ENCODE data around the gene ATPAF1. TPM values are rescaled to one million over a fixed set of nuclear protein-coding genes. Genes with fewer than 3 reads are reported as not detected.

The ATPAF1 gene
- total RNA-seq, 1 donor from 2014 or later: 79.3 TPM

- TF ChIP-seq CTCF (IDR thresholded peaks at IDR 0.05) (no peak), EZH2 (IDR thresholded peaks at IDR 0.05) (no peak), EZH2phosphoT487 (IDR thresholded peaks at IDR 0.05) (no peak)
- no peak for DNase-seq (ENCODE audit: low spot score)
- H4K20me1 ChIP-seq (ENCODE audit: low read depth): no peaks in the 10 kb centered on the region
- no peaks in the 10 kb centered on the region for H3K79me2 ChIP-seq (ENCODE audit: low read depth)
- peaks cover 30% of the 10 kb centered on the region for H3F3A ChIP-seq (ENCODE audit: low read depth)
- H3K27me3 ChIP-seq: peaks cover 31% of the 10 kb centered on the region
- H3K36me3 ChIP-seq: no peaks in the 10 kb centered on the region
- peak overlapping the region; percentile 61 for H3K4me3 ChIP-seq
- no peak overlapping the region for H3K27ac ChIP-seq
- H3K4me1 ChIP-seq: peaks cover 28% of the 10 kb centered on the region
- peak overlapping the region; percentile 88 for H3K4me2 ChIP-seq
- H3K4me1 Mint-ChIP-seq: peaks cover 23% of the 10 kb centered on the region
- peaks cover 7% of the 10 kb centered on the region for H3K27me3 Mint-ChIP-seq (ENCODE audit: insufficient read depth, low read depth)
- H3K9me3 ChIP-seq (ENCODE audit: low read depth): no peaks in the 10 kb centered on the region
- no peaks in the 10 kb centered on the region for H3K36me3 Mint-ChIP-seq
- peak overlapping the region; percentile 86 for H3K4me3 Mint-ChIP-seq
- H3K9ac ChIP-seq: no peak overlapping the region
- peak overlapping the region; percentile 89 for H2AFZ ChIP-seq (replicated peaks)
- H3K9me3 Mint-ChIP-seq: no peaks in the 10 kb centered on the region
- no peak overlapping the region for H3K27ac Mint-ChIP-seq
These were observed 50.9 kb downstream of the ATPAF1 start for GRCh38 chr1:46617108-46617800.

GRCh38 chr1:46616277-46617107 lies 51.7 kb downstream of the ATPAF1 start, which contains the start of gene MOB3C:
Gene MOB3C (minus strand): TSS chr1:46616811. CDS start chr1:46613321, 3,490 bp downstream.
- Histone ChIP-seq H3F3A (ENCODE audit: low read depth) (peaks cover 30% of the 10 kb centered on the region), H3K9ac (no peak within 1 kb of the TSS), H3K27ac (no peak within 1 kb of the TSS), H3K79me2 (ENCODE audit: low read depth) (no peaks in the 10 kb centered on the region), H3K36me3 (no peaks in the 10 kb centered on the region), H3K4me3 (peak within 1 kb of the TSS; percentile 61), H3K27me3 (peaks cover 31% of the 10 kb centered on the region), H3K9me3 (ENCODE audit: low read depth) (no peaks in the 10 kb centered on the region), H2AFZ (replicated peaks) (peak within 1 kb of the TSS; percentile 89), H3K4me2 (peak within 1 kb of the TSS; percentile 88), H3K4me1 (peaks cover 28% of the 10 kb centered on the region), H4K20me1 (ENCODE audit: low read depth) (no peaks in the 10 kb centered on the region)
- H3K36me3 Mint-ChIP-seq: peaks cover under 1% of the 10 kb centered on the region
- no peak within 1 kb of the TSS for H3K27ac Mint-ChIP-seq
- peak within 1 kb of the TSS; percentile 86 for H3K4me3 Mint-ChIP-seq
- peaks cover 7% of the 10 kb centered on the region for H3K27me3 Mint-ChIP-seq (ENCODE audit: insufficient read depth, low read depth)
- TF ChIP-seq EZH2phosphoT487 (IDR thresholded peaks at IDR 0.05): no peak
- TF ChIP-seq EZH2 (IDR thresholded peaks at IDR 0.05): no peak
- no peak for TF ChIP-seq CTCF (IDR thresholded peaks at IDR 0.05)
- DNase-seq (ENCODE audit: low spot score): peak; percentile 82
- peaks cover 17% of the 10 kb centered on the region for H3K4me1 Mint-ChIP-seq
- no peaks in the 10 kb centered on the region for H3K9me3 Mint-ChIP-seq

GRCh38 chr1:46615735-46616134 lies 52.4 kb downstream of the ATPAF1 start:
- H3K27ac ChIP-seq: no peak overlapping the region
- H3K27me3 ChIP-seq: peaks cover 31% of the 10 kb centered on the region
- no peak overlapping the region for H3K27ac Mint-ChIP-seq
- no peaks in the 10 kb centered on the region for H3K79me2 ChIP-seq (ENCODE audit: low read depth)
- H3K9me3 Mint-ChIP-seq: no peaks in the 10 kb centered on the region
- no peaks in the 10 kb centered on the region for H3K36me3 ChIP-seq
- peak overlapping the region; percentile 88 for H3K4me2 ChIP-seq
- peak overlapping the region; percentile 61 for H3K4me3 ChIP-seq
- no peak for TF ChIP-seq EZH2phosphoT487 (IDR thresholded peaks at IDR 0.05)
- TF ChIP-seq CTCF (IDR thresholded peaks at IDR 0.05): no peak
- TF ChIP-seq EZH2 (IDR thresholded peaks at IDR 0.05): no peak
- H4K20me1 ChIP-seq (ENCODE audit: low read depth): no peaks in the 10 kb centered on the region
- H3K4me1 Mint-ChIP-seq: peaks cover 22% of the 10 kb centered on the region
- peaks cover 30% of the 10 kb centered on the region for H3F3A ChIP-seq (ENCODE audit: low read depth)
- peaks cover 28% of the 10 kb centered on the region for H3K4me1 ChIP-seq
- H2AFZ ChIP-seq (replicated peaks): no peak overlapping the region
- DNase-seq (ENCODE audit: low spot score): no peak
- H3K27me3 Mint-ChIP-seq (ENCODE audit: insufficient read depth, low read depth): peaks cover 6% of the 10 kb centered on the region
- H3K4me3 Mint-ChIP-seq: peak overlapping the region; percentile 82
- peaks cover 2% of the 10 kb centered on the region for H3K36me3 Mint-ChIP-seq
- H3K9ac ChIP-seq: no peak overlapping the region
- no peaks in the 10 kb centered on the region for H3K9me3 ChIP-seq (ENCODE audit: low read depth)

Data from neural progenitor cell (in vitro differentiated cells).